ENCODE results near the gene SEMA3B. TPM values are rescaled to one million over a fixed set of nuclear protein-coding genes. Genes with fewer than 3 reads are reported as not detected.
"Not testable (repeated sequence)": the region's sequence is repeated elsewhere in the genome, so short reads cannot be mapped to it uniquely, and the experiment has no call there.

The SEMA3B gene
- total RNA-seq, 4 donors from 2014 or later = 29.1 to 54.9 (median 44.2) TPM

GRCh38 chr3:50227390-50228183 is 41.4 kb upstream of the SEMA3B start:
- H3K9me3 ChIP-seq = no peaks in the 10 kb centered on the region
- TF ChIP-seq CTCF (IDR thresholded peaks at IDR 0.05) (peak in 3 of 4 experiments; percentile 92 to 99 (median 95)), EP300 (IDR thresholded peaks at IDR 0.05) (no peak), POLR2AphosphoS5 (IDR thresholded peaks at IDR 0.05) (peak; percentile 54), POLR2A (IDR thresholded peaks at IDR 0.05) (peak; percentile 19 to 36)

GRCh38 chr3:50228184-50228763 is 40.7 kb upstream of the SEMA3B start:
- H3K4me1 ChIP-seq = peaks cover 0 to 31% (median 12%) of the 10 kb centered on the region in 3 donors
- H3K27me3 ChIP-seq = peaks cover 16% of the 10 kb centered on the region
- not testable (repeated sequence) for ATAC-seq, H3K9me3 ChIP-seq, H3K36me3 ChIP-seq
- 51 to 71% methylated on average over 1 to 3 of the region's 15 CpGs for WGBS, 2 donors (ENCODE audit: low coverage in 1 of 2)
- H3K27ac ChIP-seq = peak overlapping the region in 3 of 4 donors; percentile 73 to 82 (median 79)
- peak overlapping the region in 1 of 2 donors; percentile 72 for H3K4me3 ChIP-seq

More at GRCh38 chr3:50227390-50228183, 41.4 kb upstream of the SEMA3B start:
- Histone ChIP-seq H3K4me3 (peak overlapping the region; percentile 34 to 72), H3K36me3 (no peaks in the 10 kb centered on the region), H3K27me3 (peaks cover 21% of the 10 kb centered on the region), H3K27ac (peak overlapping the region in 3 of 4 donors; percentile 73 to 82 (median 79)), H3K4me1 (peaks cover 0 to 31% (median 12%) of the 10 kb centered on the region in 3 donors)
- ATAC-seq = peak; percentile 92
- 0 to 10% methylated on average over 2 to 5 of the region's 51 CpGs for WGBS, 2 donors (ENCODE audit: low coverage in 1 of 2)

- peaks cover 5% of the 10 kb centered on the region for H3K27me3 ChIP-seq
- H3K4me3 ChIP-seq = no peak overlapping the region
- WGBS, 2 donors (ENCODE audit: low coverage in 1 of 2) = 90 to 96% methylated on average over 3 of the region's 3 CpGs
- H3K36me3 ChIP-seq = no peaks in the 10 kb centered on the region
- TF ChIP-seq EP300 (IDR thresholded peaks at IDR 0.05) (no peak), POLR2A (IDR thresholded peaks at IDR 0.05) (no peak), POLR2AphosphoS5 (IDR thresholded peaks at IDR 0.05) (no peak), CTCF (IDR thresholded peaks at IDR 0.05) (no peak)
- ATAC-seq = no peak
- H3K27ac ChIP-seq = peak overlapping the region in 1 of 4 donors; percentile 13
- H3K9me3 ChIP-seq = no peaks in the 10 kb centered on the region
- peaks cover 0 to 31% (median 12%) of the 10 kb centered on the region in 3 donors for H3K4me1 ChIP-seq
These were observed 39.5 kb upstream of the SEMA3B start for GRCh38 chr3:50229490-50229889.

GRCh38 chr3:50230104-50230793 is 38.7 kb upstream of the SEMA3B start:
- H3K4me3 ChIP-seq = no peak overlapping the region
- 70 to 73% methylated on average over 2 to 3 of the region's 8 CpGs for WGBS, 2 donors (ENCODE audit: low coverage in 1 of 2)
- TF ChIP-seq CTCF (IDR thresholded peaks at IDR 0.05) (no peak), POLR2AphosphoS5 (IDR thresholded peaks at IDR 0.05) (no peak), POLR2A (IDR thresholded peaks at IDR 0.05) (no peak), EP300 (IDR thresholded peaks at IDR 0.05) (no peak)
- no peaks in the 10 kb centered on the region for H3K27me3 ChIP-seq
- no peaks in the 10 kb centered on the region for H3K9me3 ChIP-seq
- ATAC-seq = no peak
- H3K4me1 ChIP-seq = peaks cover 0 to 37% (median 15%) of the 10 kb centered on the region in 3 donors
- H3K36me3 ChIP-seq = no peaks in the 10 kb centered on the region
- H3K27ac ChIP-seq = peak overlapping the region in 2 of 4 donors; percentile 13 to 37

- TF ChIP-seq POLR2A (IDR thresholded peaks at IDR 0.05) = no peak
- TF ChIP-seq EP300 (IDR thresholded peaks at IDR 0.05) = no peak
- no peak for TF ChIP-seq POLR2AphosphoS5 (IDR thresholded peaks at IDR 0.05)
- no peak for TF ChIP-seq CTCF (IDR thresholded peaks at IDR 0.05)
- no peak overlapping the region for H3K4me3 ChIP-seq
- H3K27ac ChIP-seq = no peak overlapping the region
- no peaks in the 10 kb centered on the region for H3K36me3 ChIP-seq
- H3K27me3 ChIP-seq = no peaks in the 10 kb centered on the region
- 86% methylated on average over 3 of the region's 4 CpGs; no CpG with 5 or more reads in 1 of the 2 donors for WGBS, 2 donors (ENCODE audit: low coverage in 1 of 2)
- H3K4me1 ChIP-seq = peaks cover 0 to 39% (median 18%) of the 10 kb centered on the region in 3 donors
- no peak for ATAC-seq
- no peaks in the 10 kb centered on the region for H3K9me3 ChIP-seq
These were observed 38.2 kb upstream of the SEMA3B start for GRCh38 chr3:50230794-50231125.

Data from gastroesophageal sphincter (tissue), 4 donors.